T47D (cell line): Measurements from ENCODE around the gene PHYH.
A peak's percentile ranks its signal among the peaks of the same experiment; 100 is the strongest.
"Not testable (repeated sequence)": the region's sequence is repeated elsewhere in the genome, so short reads cannot be mapped to it uniquely, and the experiment has no call there.

Experiments
- DNase-seq, 2 experiments: peaks; one replicate each; pipeline versions ENCODE4 v3.0.0 to v3.0.0-alpha.2; 2011 to 2012; ENCODE audit warnings: low read depth in 1 of 2, low spot score in 1 of 2
- JUND ChIP-seq: IDR thresholded peaks from 2 replicates; pipeline ENCODE4 v1.6.1; 2012; ENCODE audit warnings: low read depth
- in situ Hi-C: cut with HindIII; loops from 2 replicates; pipeline ENCODE4 v1.10.0; 2016; ENCODE audit warnings: low sequenced_read_pairs, low pct_unique_long_range_greater_than_20kb

PHYH gene

DNA sequence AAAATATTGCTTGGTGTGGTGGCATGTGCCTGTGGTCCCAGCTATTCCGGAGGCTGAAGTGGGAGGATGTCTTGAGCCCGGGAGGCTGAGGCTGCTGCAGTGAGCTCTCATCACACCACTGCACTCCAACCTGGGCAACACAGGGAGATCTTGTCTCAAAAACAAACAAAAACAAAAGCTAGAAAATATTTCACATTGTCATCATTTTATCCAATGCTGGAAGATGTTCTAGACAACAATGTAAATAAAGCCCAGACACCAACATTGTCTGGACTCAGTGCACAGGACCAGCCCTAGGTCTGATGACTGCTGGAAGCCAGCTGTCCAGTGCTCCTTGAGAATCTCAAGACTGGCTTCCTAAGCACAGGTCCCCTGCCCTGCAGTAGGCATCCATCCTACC is 34.7 kb upstream of the PHYH start:
- peak in 1 of 2 experiments; percentile 20 for DNase-seq
- TF ChIP-seq JUND: no peak
- in situ Hi-C loops: no loop called here

GRCh38 chr10:13331646-13332045 is 31.8 kb upstream of the PHYH start:
- DNase-seq: no peak
- in situ Hi-C loops: no loop called here
- TF ChIP-seq JUND: no peak

- in situ Hi-C loops, DNase-seq: not testable (repeated sequence)
Observed at GRCh38 chr10:13330980-13331379, 31.1 kb upstream of the PHYH start.

GRCh38 chr10:13329565-13329964 is 29.7 kb upstream of the PHYH start:
- TF ChIP-seq JUND: no peak
- no peak for DNase-seq
- in situ Hi-C loops: no loop called here

DNA sequence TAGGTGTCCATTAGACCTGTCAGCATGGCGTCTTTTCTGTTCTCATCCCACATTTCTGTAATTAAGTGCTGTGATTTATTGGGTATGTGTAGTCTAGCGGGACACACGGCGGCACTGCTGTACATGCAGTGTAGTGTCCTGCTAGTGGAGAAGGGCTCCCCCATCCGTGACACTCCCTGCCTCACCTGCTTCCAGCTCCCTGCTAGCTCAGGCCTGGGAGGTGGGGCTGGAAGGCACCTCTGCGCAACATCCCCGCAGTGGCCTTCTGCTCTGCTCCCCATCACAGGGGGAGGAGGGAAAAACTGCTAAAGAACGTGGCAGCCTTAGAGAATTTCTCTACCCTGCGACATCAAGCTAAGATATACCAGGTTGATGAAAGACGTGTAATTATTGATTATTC is 28.7 kb upstream of the PHYH start:
- no peak for DNase-seq
- TF ChIP-seq JUND: no peak
- in situ Hi-C loops: no loop called here

- no peak for DNase-seq
- in situ Hi-C loops: no loop called here
- TF ChIP-seq JUND: no peak
Observed at GRCh38 chr10:13328126-13328525, 28.3 kb upstream of the PHYH start.

- TF ChIP-seq JUND: no peak
- DNase-seq: no peak
- in situ Hi-C loops: no loop called here
Observed at GRCh38 chr10:13327534-13327933, 27.7 kb upstream of the PHYH start.

DNA sequence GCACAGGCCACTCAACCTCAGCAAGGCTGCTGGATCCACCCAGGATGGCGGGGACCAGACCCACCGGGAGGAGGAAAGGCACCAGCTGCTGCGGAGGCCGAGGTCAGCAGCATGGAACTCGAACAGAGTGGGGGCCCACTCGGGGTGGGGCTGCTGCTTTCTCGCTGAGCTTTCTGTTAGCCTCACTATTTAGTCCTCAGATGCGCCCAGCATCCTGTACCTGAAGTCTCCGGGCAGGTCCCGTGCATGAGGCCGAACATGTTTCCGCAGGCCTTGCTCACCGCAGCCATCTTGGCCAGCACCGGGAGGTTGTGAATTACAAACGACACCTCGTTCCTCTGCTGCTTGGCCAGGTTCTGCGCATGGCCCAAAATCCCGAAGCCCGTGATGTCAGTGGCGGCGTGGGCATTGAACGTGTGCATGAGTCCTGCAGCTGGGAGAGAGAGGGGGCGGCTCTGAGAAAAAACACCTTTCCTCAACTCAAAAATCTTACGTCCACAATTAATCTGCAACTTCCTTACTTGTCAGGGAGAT is 22.8 kb upstream of the PHYH start:
- no peak for DNase-seq
- no peak for TF ChIP-seq JUND
- in situ Hi-C loops: no loop called here

GRCh38 chr10:13321576-13321975 is 21.7 kb upstream of the PHYH start:
- no peak for TF ChIP-seq JUND
- no peak for DNase-seq
- in situ Hi-C loops: no loop called here

- in situ Hi-C loops: no loop called here
- no peak for DNase-seq
- TF ChIP-seq JUND: no peak
Observed at GRCh38 chr10:13319166-13319565, 19.3 kb upstream of the PHYH start.

DNA sequence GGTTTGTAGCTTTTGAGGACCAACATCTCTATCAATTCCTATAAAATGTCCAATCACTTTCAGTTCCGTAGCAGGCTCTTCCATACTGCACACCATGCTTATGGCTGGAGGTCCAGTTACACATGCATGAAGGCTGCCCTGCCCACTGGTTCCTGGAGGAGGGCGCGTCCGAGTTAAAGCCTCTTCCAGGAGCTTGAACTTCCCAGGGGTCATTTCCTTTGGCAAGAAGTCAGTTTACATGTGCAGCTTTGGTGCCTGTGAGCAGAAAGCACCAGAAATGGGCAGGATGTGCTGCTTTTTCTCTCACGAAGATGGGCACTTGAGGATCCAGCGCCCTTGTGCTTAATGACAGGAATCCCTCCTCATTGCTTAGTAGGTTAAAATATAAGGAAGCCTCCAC is 17.6 kb upstream of the PHYH start:
- TF ChIP-seq JUND: no peak
- in situ Hi-C loops: no loop called here
- no peak for DNase-seq

GRCh38 chr10:13316635-13317311 is 16.9 kb upstream of the PHYH start:
- in situ Hi-C loops: no loop called here
- DNase-seq: no peak
- no peak for TF ChIP-seq JUND

DNA sequence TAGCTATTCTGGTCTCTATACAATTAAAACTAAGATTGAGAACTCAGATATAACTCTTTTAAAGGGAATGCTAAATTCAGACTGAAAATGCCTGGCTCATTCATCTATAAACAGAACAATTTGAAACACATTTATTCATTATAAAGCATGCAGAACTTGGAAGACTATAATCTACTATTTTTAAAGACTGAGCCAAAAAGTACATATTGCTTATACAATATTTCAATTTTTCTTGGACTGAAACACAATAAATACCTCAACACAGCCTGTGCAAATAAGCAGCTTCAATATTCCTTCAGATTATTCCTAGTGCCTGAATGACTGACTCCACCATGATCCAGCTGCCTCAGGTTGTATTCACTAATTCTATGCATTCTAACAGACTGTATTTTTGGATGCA is 15.5 kb upstream of the PHYH start:
- DNase-seq: no peak
- in situ Hi-C loops: no loop called here
- no peak for TF ChIP-seq JUND

DNA sequence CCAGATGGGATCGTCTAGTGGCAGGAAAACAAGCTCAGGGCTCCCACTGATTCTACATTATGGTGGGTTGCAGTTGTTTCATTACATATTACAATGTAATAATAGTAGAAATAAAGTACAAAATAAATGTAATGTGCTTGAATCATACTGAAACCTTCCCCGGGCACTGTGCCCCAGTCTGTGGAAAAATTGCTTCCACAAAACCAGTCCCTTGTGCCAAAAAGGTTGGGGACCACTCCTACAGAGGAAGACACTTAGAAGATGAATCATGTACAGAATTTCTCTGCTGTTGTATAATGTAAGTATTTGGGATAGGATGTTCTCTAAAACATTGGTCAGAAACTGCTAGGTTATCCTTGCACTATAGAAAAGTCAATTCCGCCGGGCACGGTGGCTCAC is 11.3 kb upstream of the PHYH start:
- in situ Hi-C loops: no loop called here
- no peak for TF ChIP-seq JUND
- no peak for DNase-seq
